Measurements from ENCODE around the gene ZBTB9.

DNA sequence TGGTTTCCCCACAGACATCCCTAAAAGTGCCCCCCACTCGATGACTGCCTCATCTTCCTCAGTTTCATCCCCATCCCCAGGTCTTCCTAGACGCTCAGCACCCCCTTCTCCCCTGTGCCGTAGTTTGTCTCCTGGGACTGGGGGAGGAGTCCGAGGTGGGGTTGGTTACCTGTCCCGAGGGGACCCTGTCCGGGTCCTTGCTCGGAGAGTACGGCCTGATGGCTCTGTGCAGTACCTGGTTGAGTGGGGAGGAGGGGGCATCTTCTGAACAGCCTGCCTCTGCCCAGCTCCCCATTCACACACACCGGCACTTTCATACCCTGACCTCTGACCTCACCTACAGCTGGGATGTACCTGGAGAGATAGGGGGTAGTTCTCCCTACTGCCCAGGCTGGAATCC, 38.5 kb upstream of the ZBTB9 start:
- TF ChIP-seq CTCF (conservative IDR thresholded peaks at IDR 0.05; ENCODE audit: low read length): no peak
- TF ChIP-seq EZH2phosphoT487 (IDR thresholded peaks at IDR 0.05; ENCODE audit: borderline replicate concordance): no peak
